Measurements from ENCODE around the gene CPNE9.

DNA sequence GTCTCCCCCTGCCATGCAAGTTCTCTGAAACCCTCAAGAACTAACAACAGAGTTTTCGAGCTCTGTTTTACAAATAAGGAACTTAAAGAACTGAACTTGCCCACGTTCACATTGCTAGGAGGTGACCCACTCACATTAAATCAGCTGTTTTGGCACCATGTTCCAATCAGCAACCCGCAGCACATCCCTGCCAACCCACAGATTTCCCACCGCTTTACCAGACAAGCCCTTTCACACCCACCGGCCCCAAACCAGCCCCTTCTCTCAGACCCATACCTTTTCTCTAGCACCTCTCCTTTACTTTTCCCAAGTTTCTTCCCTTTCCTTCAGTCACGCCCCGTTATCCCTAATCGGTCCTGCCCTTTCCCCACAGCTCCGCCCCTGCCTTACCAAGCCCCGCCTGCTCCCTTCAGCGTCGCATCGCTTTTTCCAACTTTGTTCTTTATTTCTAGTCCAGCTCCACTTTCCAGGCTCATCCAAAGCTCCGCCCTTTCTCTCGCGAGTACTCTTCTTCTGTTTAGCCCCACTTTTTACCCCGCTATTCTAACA is 27.1 kb downstream of the CPNE9 start:
- TF ChIP-seq CTCF (IDR thresholded peaks at IDR 0.05; ENCODE audit: low read depth, low read length) (no peak), EZH2phosphoT487 (IDR thresholded peaks at IDR 0.05; ENCODE audit: low read depth) (no peak)

All from OCI-LY3 (cell line).